CD4-positive, alpha-beta T cell (primary cell): ENCODE measurements around the gene TOMM6. TPM values are rescaled to one million over a fixed set of nuclear protein-coding genes. Genes with fewer than 3 reads are reported as not detected.

Experiments
- ATAC-seq: fragments of 200-7000 bp; cut with Tn5 transposase; one replicate; pipeline ENCODE4 v1.10.0; 2022; ENCODE audit warnings: mild to moderate bottlenecking; ENCODE audit not compliant: poor library complexity
- CTCF ChIA-PET: fragments of 350-600 bp; sonication (Branson Sonifier 250); formaldehyde crosslinking; loops from one replicate; lab custom pipeline; 2021; ENCODE audit warnings: antibody characterized with exemption, inconsistent platforms; lab: Charles Lee
- POLR2A ChIA-PET: fragments of 350-600 bp; sonication (Branson Sonifier 250); formaldehyde crosslinking; loops from one replicate; lab custom pipeline; 2021; ENCODE audit warnings: antibody characterized with exemption, inconsistent platforms; lab: Charles Lee
- DNase-seq, 14 experiments: peaks; one replicate each; pipeline ENCODE4 v3.0.0-alpha.2; 2013 to 2020; ENCODE audit warnings: mixed read lengths in 2 of 14
- H3K27ac ChIP-seq, 2 donors: one replicate each; pipeline versions ENCODE4 v1.5.1 to v1.7.0; 2013; ENCODE audit warnings: low read length in 2 of 2, low read depth in 1 of 2, mild to moderate bottlenecking in 1 of 2
- H3K27me3 ChIP-seq, 2 experiments: 1 replicate in 1 of 2; 2 replicates in 1 of 2; pipeline versions ENCODE4 v1.6.1 to v1.7.0; 2013; ENCODE audit warnings: low read length in 2 of 2, control low read depth in 1 of 2, mild to moderate bottlenecking in 1 of 2, moderate library complexity in 1 of 2; ENCODE audit not compliant: insufficient read depth in 2 of 2, control insufficient read depth in 1 of 2
- H3K36me3 ChIP-seq: one replicate; pipeline ENCODE4 v1.6.1; 2013; ENCODE audit warnings: low read length, control low read depth; ENCODE audit not compliant: insufficient read depth
- H3K4me1 ChIP-seq: one replicate; pipeline ENCODE4 v1.6.1; 2013; ENCODE audit warnings: low read length, control low read depth; ENCODE audit not compliant: insufficient read depth
- H3K4me3 ChIP-seq: one replicate; pipeline ENCODE4 v1.5.1; 2013; ENCODE audit warnings: mild to moderate bottlenecking, low read length, moderate library complexity
- H3K9me3 ChIP-seq, 2 experiments: 1 replicate in 1 of 2; 2 replicates in 1 of 2; pipeline versions ENCODE4 v1.6.1 to v1.7.0; 2013; ENCODE audit warnings: low read length in 2 of 2, mild to moderate bottlenecking in 2 of 2, control low read depth in 1 of 2, moderate library complexity in 1 of 2; ENCODE audit not compliant: control insufficient read depth in 1 of 2, insufficient read depth in 1 of 2
- H3K27ac Mint-ChIP-seq: one replicate; pipeline ENCODE4 v1.8.0; 2020; ENCODE audit warnings: mixed read lengths
- H3K27me3 Mint-ChIP-seq: one replicate; pipeline ENCODE4 v1.8.0; 2021; ENCODE audit warnings: mixed read lengths
- H3K36me3 Mint-ChIP-seq: one replicate; pipeline ENCODE4 v1.8.0; 2021; ENCODE audit warnings: low read depth, mixed read lengths
- H3K4me1 Mint-ChIP-seq: one replicate; pipeline ENCODE4 v1.8.0; 2021; ENCODE audit warnings: low read depth, mixed read lengths
- H3K4me3 Mint-ChIP-seq: one replicate; pipeline ENCODE4 v1.8.0; 2020; ENCODE audit warnings: mild to moderate bottlenecking, mixed read lengths
- H3K9me3 Mint-ChIP-seq: one replicate; pipeline ENCODE4 v1.8.0; 2020; ENCODE audit warnings: mixed read lengths
- CTCF ChIP-seq: fragments of 200-600 bp; IDR thresholded peaks from one replicate; pipeline ENCODE4 v1.8.0; 2022; ENCODE audit warnings: antibody characterized with exemption, mild to moderate bottlenecking
- intact Hi-C, 2 experiments: fragments of 100-400 bp; cut with DNase I in 1 of 2; cut with micrococcal nuclease in 1 of 2; formaldehyde crosslinking; loops; one replicate each; pipeline versions ENCODE4 v1.15.1 to v1.9.0; 2023 to 2025; cut with DNase I, micrococcal nuclease
- total RNA-seq, 174 experiments: library from RNA in 2 of 174; stranded (reverse) in 2 of 174; gene quantifications; one replicate each; pipeline ENCODE4 v1.2.3 and lab custom pipeline; 2021 to 2026

TOMM6 gene
- total RNA-seq, 2 experiments from 2014 or later, result 78.8 to 83.2 TPM

GRCh38 chr6:41790045-41790444 is 2.6 kb downstream of the TOMM6 start:
- TF ChIP-seq CTCF, result no peak
- Mint-ChIP-seq H3K36me3 (peaks cover 64% of the 10 kb centered on the region), H3K27ac (peak overlapping the region; percentile 79), H3K4me3 (peak overlapping the region; percentile 70), H3K27me3 (no peaks in the 10 kb centered on the region), H3K9me3 (no peaks in the 10 kb centered on the region), H3K4me1 (peaks cover 27% of the 10 kb centered on the region)
- POLR2A ChIA-PET, result no interaction called here
- intact Hi-C loops, result no loop called here
- H3K27me3 ChIP-seq, result no peaks in the 10 kb centered on the region
- H3K4me3 ChIP-seq, result no peak overlapping the region
- DNase-seq, result no peak
- no peak overlapping the region for H3K27ac ChIP-seq
- peaks cover 23% of the 10 kb centered on the region for H3K4me1 ChIP-seq
- ATAC-seq, result no peak
- no peaks in the 10 kb centered on the region for H3K9me3 ChIP-seq
- H3K36me3 ChIP-seq, result peaks cover 46% of the 10 kb centered on the region
- CTCF ChIA-PET, result no interaction called here

GRCh38 chr6:41791305-41791704 is 3.8 kb downstream of the TOMM6 start:
- DNase-seq, result no peak
- no peak for TF ChIP-seq CTCF
- no peaks in the 10 kb centered on the region for H3K27me3 ChIP-seq
- ATAC-seq, result no peak
- intact Hi-C loops, result loop anchor here in 1 of 2 experiments (1.0 kb wide), 1 partner anchor 126 kb away; no protein-coding TSS in a partner anchor
- H3K27ac ChIP-seq, result no peak overlapping the region
- no peaks in the 10 kb centered on the region for H3K9me3 ChIP-seq
- peaks cover 47% of the 10 kb centered on the region for H3K36me3 ChIP-seq
- H3K4me1 ChIP-seq, result peaks cover 14% of the 10 kb centered on the region
- Mint-ChIP-seq H3K36me3 (peaks cover 72% of the 10 kb centered on the region), H3K9me3 (no peaks in the 10 kb centered on the region), H3K4me3 (no peak overlapping the region), H3K4me1 (peaks cover 27% of the 10 kb centered on the region), H3K27me3 (no peaks in the 10 kb centered on the region), H3K27ac (no peak overlapping the region)
- no peak overlapping the region for H3K4me3 ChIP-seq
- POLR2A ChIA-PET, result no interaction called here
- CTCF ChIA-PET, result no interaction called here

- ATAC-seq (no peak), DNase-seq (no peak)
- intact Hi-C loops, result loop anchor here in 1 of 2 experiments (1.0 kb wide), 1 partner anchor 125 kb away; no protein-coding TSS in a partner anchor
- H3K4me3 Mint-ChIP-seq, result no peak overlapping the region
- H3K27me3 Mint-ChIP-seq, result no peaks in the 10 kb centered on the region
- Histone ChIP-seq H3K36me3 (peaks cover 50% of the 10 kb centered on the region), H3K4me3 (no peak overlapping the region), H3K27me3 (no peaks in the 10 kb centered on the region), H3K9me3 (no peaks in the 10 kb centered on the region), H3K4me1 (peaks cover 9% of the 10 kb centered on the region), H3K27ac (no peak overlapping the region)
- H3K27ac Mint-ChIP-seq, result no peak overlapping the region
- POLR2A ChIA-PET, result no interaction called here
- no peak for TF ChIP-seq CTCF
- CTCF ChIA-PET, result no interaction called here
- H3K36me3 Mint-ChIP-seq, result peaks cover 74% of the 10 kb centered on the region
- no peaks in the 10 kb centered on the region for H3K9me3 Mint-ChIP-seq
- peaks cover 24% of the 10 kb centered on the region for H3K4me1 Mint-ChIP-seq
Observed at GRCh38 chr6:41791984-41792383, 4.5 kb downstream of the TOMM6 start.
